H1 (cell line): ENCODE data around the gene C2orf81. TPM values are rescaled to one million over a fixed set of nuclear protein-coding genes. Genes with fewer than 3 reads are reported as not detected.

ENCODE experiments used
- ASH2L ChIP-seq: fragments of 200-600, 300-600 bp; sonication (generic); IDR thresholded peaks from one replicate; pipeline ENCODE4 v1.7.1; 2017; ENCODE audit warnings: low read length
- ATF2 ChIP-seq: IDR thresholded peaks from 2 replicates; pipeline ENCODE4 v1.6.1; 2012; ENCODE audit warnings: low read length, inconsistent platforms
- CREB1 ChIP-seq: IDR thresholded peaks from 2 replicates; pipeline ENCODE4 v1.6.1; 2012; ENCODE audit warnings: inconsistent platforms
- CTBP2 ChIP-seq: IDR thresholded peaks from 2 replicates; pipeline ENCODE4 v1.7.0; 2011; ENCODE audit warnings: borderline replicate concordance, mild to moderate bottlenecking, moderate library complexity, mixed read lengths, low read length; ENCODE audit not compliant: insufficient read depth, insufficient read length
- E2F6 ChIP-seq: IDR thresholded peaks from 2 replicates; pipeline ENCODE4 v1.6.1; 2012; ENCODE audit warnings: inconsistent platforms
- KDM1A ChIP-seq: fragments of 200-600, 300-600 bp; sonication (generic); IDR thresholded peaks from 2 replicates; pipeline ENCODE4 v1.7.1; 2016; ENCODE audit warnings: mild to moderate bottlenecking, low read length, borderline replicate concordance
- NRF1 ChIP-seq: IDR thresholded peaks from 2 replicates; pipeline ENCODE4 v1.6.1; 2011; ENCODE audit warnings: mild to moderate bottlenecking, low read depth, low read length, improper control_type of control experiment
- PHF8 ChIP-seq: fragments of 200-600 bp; sonication (generic); conservative IDR thresholded peaks from 2 replicates; pipeline ENCODE4 v1.7.1; 2012; ENCODE audit warnings: low read depth, mild to moderate bottlenecking, inconsistent platforms, low read length, moderate library complexity
- POLR2A ChIP-seq, 2 experiments: IDR thresholded peaks; 1 replicate in 1 of 2; 2 replicates in 1 of 2; pipeline ENCODE4 v1.6.1; 2011; ENCODE audit warnings: low read depth in 2 of 2, low read length in 2 of 2, mild to moderate bottlenecking in 2 of 2; ENCODE audit errors: control extremely low read depth in 1 of 2
- RXRA ChIP-seq: IDR thresholded peaks from 2 replicates; pipeline ENCODE4 v1.6.1; 2011; ENCODE audit warnings: low read depth, mild to moderate bottlenecking, low read length, moderate library complexity; ENCODE audit not compliant: insufficient read depth
- SAP30 ChIP-seq: fragments of 300-600 bp; sonication (generic); IDR thresholded peaks from 2 replicates; pipeline ENCODE4 v1.7.1; 2012; ENCODE audit warnings: low read length, moderate library complexity, mild to moderate bottlenecking, inconsistent platforms; ENCODE audit not compliant: insufficient read depth, insufficient replicate concordance
- SIN3A ChIP-seq, 2 experiments: IDR thresholded peaks in 1 of 2; conservative IDR thresholded peaks in 1 of 2; 2 replicates each; pipeline ENCODE4 v1.6.1; 2011 to 2012; ENCODE audit warnings: low read length in 2 of 2, improper control_type of control experiment in 1 of 2, low read depth in 1 of 2, mild to moderate bottlenecking in 1 of 2
- SIRT6 ChIP-seq: IDR thresholded peaks from one replicate; pipeline ENCODE4 v1.7.1; 2012; ENCODE audit warnings: low read length, inconsistent platforms
- SP1 ChIP-seq: IDR thresholded peaks from 2 replicates; pipeline ENCODE4 v1.6.1; 2011; ENCODE audit warnings: low read depth, low read length
- SP4 ChIP-seq: IDR thresholded peaks from 2 replicates; pipeline ENCODE4 v1.6.1; 2012; ENCODE audit warnings: low read length, inconsistent platforms
- SRF ChIP-seq: IDR thresholded peaks from 2 replicates; pipeline ENCODE4 v1.6.1; 2011; ENCODE audit warnings: mild to moderate bottlenecking, low read depth, low read length, moderate library complexity
- TBP ChIP-seq: IDR thresholded peaks from 2 replicates; pipeline ENCODE4 v1.6.1; 2011; ENCODE audit warnings: low read depth, low read length, improper control_type of control experiment
- TEAD4 ChIP-seq: IDR thresholded peaks from 2 replicates; pipeline ENCODE4 v1.6.1; 2012; ENCODE audit warnings: low read depth, low read length, inconsistent platforms, mixed read lengths
- polyA plus RNA-seq, 7 experiments: library from polyadenylated mRNA; depleted of rRNA in 3 of 7; stranded (reverse) in 5 of 7; unstranded in 2 of 7; fragments of >200 nt in 5 of 7; fragments of 200-250 nt in 2 of 7; gene quantifications; 1 replicate in 5 of 7; 2 replicates in 1 of 7; 4 replicates in 1 of 7; pipeline versions ENCODE4 v1.2.1 to v1.2.3, GENCODE V29; 2011 to 2013; ENCODE audit warnings: missing spikeins in 2 of 7, mixed read lengths in 2 of 7
- total RNA-seq: library from RNA; stranded (reverse); fragmentation: NEBNext Ultra II Directional; extraction: Animal tissue kit (Norgen Biotek cat#: 25700); gene quantifications from 2 replicates; pipeline ENCODE4 v1.2.1, GENCODE V29; 2021

The C2orf81 gene
- total and polyA plus RNA-seq, 2 of the 8 experiments (the other 6 are each of a cell fraction or from before 2014, with no cell fraction given), result 1.6 to 3.3 TPM

GRCh38 chr2:74440378-74441169 lies 19.2 kb upstream of the C2orf81 start (continued):
- 0 out of 2 replicates have a peak, but pooled peaks have one; percentile 55 for TF ChIP-seq ATF2
- TF ChIP-seq SRF, result no peak
- TF ChIP-seq SAP30, result peak; percentile 49
- TF ChIP-seq SIN3A (conservative IDR thresholded peaks at IDR 0.05 in 1 of 2, IDR thresholded peaks at IDR 0.05 in 1 of 2; ENCODE audit: low read depth in 1 of 2, low read length in 2 of 2), result peak; percentile 77 to 81; a peak in 2 of 4 replicates
- peak; percentile 76 for TF ChIP-seq ASH2L
- TF ChIP-seq RXRA, result no peak
- peak; percentile 77; the same call in 1 of the 2 replicates for TF ChIP-seq SP4
- peak; percentile 47; the same call in 1 of the 2 replicates for TF ChIP-seq E2F6
- no peak for TF ChIP-seq SIRT6
- TF ChIP-seq CREB1, result 0 out of 2 replicates have a peak, but pooled peaks have one; percentile 13
- peak; percentile 56; the same call in 1 of the 2 replicates for TF ChIP-seq TEAD4
- TF ChIP-seq POLR2A (IDR thresholded peaks at IDR 0.05; ENCODE audit: control extremely low read depth in 1 of 2, low read depth in 2 of 2, low read length in 2 of 2), result peak in 1 of 2 experiments; percentile 50; a peak in 1 of 3 replicates
- TF ChIP-seq PHF8, result peak; percentile 63
- TF ChIP-seq SP1, result peak; percentile 81; the same call in 1 of the 2 replicates
- peak; percentile 52; the same call in 1 of the 2 replicates for TF ChIP-seq TBP
- TF ChIP-seq CTBP2, result peak; percentile 4
- TF ChIP-seq KDM1A, result no peak
- TF ChIP-seq NRF1, result no peak
